ENCODE results near the gene NFYA.

NFYA gene

DNA sequence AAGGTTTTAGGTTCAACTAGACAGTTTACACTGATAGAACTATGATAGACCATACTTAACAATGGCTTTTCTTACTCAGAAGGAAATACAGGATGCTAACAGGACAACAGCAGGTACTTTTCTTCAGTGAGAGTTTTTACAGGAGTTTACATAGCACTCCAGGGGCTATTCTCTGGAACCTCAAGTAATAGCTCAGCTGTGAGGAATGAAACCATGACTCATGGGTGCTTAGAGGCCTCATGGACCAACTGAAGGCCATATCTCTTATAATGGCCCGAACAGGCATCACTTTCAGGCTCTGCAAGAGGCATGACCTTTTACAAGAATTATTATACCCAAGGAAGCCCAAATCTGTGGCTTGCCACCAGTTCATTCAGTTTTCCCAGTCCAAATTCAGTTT is 49.6 kb downstream of the NFYA start:
- no peak for DNase-seq

DNA sequence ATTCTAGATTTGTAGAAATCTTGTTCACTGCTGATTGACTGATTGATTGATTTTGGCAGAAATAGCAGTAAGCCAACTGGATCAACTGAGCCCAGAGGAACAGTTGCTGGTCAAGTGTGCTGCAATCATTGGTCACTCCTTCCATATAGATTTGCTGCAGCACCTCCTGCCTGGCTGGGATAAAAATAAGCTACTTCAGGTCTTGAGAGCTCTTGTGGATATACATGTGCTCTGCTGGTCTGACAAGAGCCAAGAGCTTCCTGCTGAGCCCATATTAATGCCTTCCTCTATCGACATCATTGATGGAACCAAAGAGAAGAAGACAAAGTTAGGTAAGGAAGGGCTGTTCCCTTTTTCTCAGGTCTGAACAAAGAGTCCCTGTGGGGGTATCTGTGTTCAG is 50.1 kb downstream of the NFYA start:
- DNase-seq: no peak

DNA sequence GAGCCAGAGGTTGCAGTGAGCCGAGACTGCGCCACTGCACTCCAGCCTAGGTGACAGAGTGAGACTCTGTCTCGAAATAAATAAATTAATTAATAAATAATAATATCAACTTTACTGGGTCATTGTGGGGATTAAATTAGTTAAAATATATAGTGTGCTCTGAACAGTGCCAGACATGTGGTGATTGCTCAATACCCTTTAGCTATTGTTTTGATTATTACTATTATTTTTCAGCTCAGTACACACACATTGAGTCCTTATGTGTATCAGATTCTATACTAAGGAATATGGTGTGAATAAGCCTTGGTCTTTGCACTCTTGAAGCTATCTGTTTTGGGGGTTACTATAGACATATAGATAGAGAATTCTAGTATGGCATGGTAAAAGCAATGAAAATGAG is 52.5 kb downstream of the NFYA start:
- DNase-seq: no peak

DNA sequence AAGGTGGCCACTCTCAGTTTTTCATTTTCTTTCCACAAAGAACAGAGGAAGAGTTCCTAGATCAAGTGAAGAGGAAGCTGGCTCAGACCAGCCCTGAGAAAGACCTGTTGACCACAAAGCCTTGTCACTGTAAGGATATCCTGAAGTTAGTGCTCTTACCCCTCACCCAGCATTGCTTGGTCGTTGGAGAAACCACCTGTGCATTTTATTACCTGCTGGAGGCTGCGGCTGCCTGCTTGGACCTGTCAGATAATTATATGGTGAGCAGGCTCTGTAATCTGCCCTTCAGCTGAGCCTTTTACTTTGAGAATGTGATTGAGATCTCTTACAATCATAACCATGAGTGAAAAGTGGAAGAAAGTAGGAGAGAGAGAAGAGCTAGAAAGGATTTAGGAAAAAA is 59.5 kb downstream of the NFYA start:
- DNase-seq: no peak

- no peak for DNase-seq
These were observed 62.5 kb downstream of the NFYA start for GRCh38 chr6:41135062-41135832.

GRCh38 chr6:41136911-41137310 is 64.1 kb downstream of the NFYA start:
- DNase-seq: no peak

- DNase-seq: no peak
These were observed 75.1 kb downstream of the NFYA start for GRCh38 chr6:41147917-41148316.
